Endothelial cell of umbilical vein (primary cell): ENCODE data around the gene RBFOX1.

Experiments used
- EZH2 ChIP-seq: IDR thresholded peaks from 2 replicates; pipeline ENCODE4 v1.6.1; 2012; ENCODE audit warnings: borderline replicate concordance, low read depth, mild to moderate bottlenecking, moderate library complexity, low read length, inconsistent platforms; ENCODE audit not compliant: severe bottlenecking
- MYC ChIP-seq: IDR thresholded peaks from one replicate; pipeline ENCODE4 v1.6.1; 2011; ENCODE audit warnings: mild to moderate bottlenecking, low read depth, low read length
- POLR2A ChIP-seq: IDR thresholded peaks from 2 replicates; pipeline ENCODE4 v1.6.1; 2012; ENCODE audit warnings: low read depth, mild to moderate bottlenecking, control low read depth, low read length
- POLR2AphosphoS5 ChIP-seq: IDR thresholded peaks from 2 replicates; pipeline ENCODE4 v1.6.1; 2012; ENCODE audit warnings: low read depth, mild to moderate bottlenecking, control low read depth, low read length, moderate library complexity; ENCODE audit not compliant: insufficient read depth
- TF ChIP-seq, protein P1 (sequence below), 2 donors: IDR thresholded peaks; 1 replicate in 1 of 2; 2 replicates in 1 of 2; pipeline ENCODE4 v1.5.1; 2011; ENCODE audit warnings: low read length in 2 of 2, mild to moderate bottlenecking in 2 of 2, moderate library complexity in 2 of 2, control low read depth in 1 of 2, inconsistent platforms in 1 of 2, low read depth in 1 of 2; ENCODE audit not compliant: insufficient read depth in 1 of 2; ENCODE audit errors: extremely low read depth in 1 of 2

DNA sequence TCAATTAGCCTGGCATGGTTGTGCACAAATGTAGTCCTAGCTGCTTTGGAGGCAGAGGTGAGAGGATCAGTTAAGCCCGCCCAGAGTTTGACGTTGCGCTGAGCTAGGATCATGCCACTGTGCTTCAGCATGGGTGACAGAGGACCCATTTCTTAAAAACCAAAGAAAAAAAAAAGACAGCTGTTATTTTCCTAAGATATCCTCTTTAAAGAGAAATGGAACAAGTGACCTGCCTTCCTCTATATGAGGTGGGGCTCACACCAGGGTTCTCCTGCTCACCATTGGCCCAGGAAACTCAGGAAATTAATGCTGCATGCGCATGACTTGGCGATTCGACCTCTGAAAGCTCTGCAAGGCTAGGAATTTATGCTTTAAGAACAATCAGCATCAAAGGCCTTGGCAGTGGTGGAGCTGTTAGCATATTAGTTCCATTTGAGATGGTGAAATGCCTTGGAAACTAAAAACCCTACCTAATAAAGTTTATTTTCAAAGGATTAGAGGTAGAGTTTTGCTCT lies 108.3 kb downstream of the RBFOX1 start:
- TF ChIP-seq, protein P1, sequence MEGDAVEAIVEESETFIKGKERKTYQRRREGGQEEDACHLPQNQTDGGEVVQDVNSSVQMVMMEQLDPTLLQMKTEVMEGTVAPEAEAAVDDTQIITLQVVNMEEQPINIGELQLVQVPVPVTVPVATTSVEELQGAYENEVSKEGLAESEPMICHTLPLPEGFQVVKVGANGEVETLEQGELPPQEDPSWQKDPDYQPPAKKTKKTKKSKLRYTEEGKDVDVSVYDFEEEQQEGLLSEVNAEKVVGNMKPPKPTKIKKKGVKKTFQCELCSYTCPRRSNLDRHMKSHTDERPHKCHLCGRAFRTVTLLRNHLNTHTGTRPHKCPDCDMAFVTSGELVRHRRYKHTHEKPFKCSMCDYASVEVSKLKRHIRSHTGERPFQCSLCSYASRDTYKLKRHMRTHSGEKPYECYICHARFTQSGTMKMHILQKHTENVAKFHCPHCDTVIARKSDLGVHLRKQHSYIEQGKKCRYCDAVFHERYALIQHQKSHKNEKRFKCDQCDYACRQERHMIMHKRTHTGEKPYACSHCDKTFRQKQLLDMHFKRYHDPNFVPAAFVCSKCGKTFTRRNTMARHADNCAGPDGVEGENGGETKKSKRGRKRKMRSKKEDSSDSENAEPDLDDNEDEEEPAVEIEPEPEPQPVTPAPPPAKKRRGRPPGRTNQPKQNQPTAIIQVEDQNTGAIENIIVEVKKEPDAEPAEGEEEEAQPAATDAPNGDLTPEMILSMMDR (IDR thresholded peaks at IDR 0.05; ENCODE audit: extremely low read depth in 1 of 2, insufficient read depth in 1 of 2, low read depth in 1 of 2, low read length in 2 of 2) = no peak
- TF ChIP-seq EZH2 (no peak), POLR2A (no peak), MYC (no peak), POLR2AphosphoS5 (no peak)
